Measurements from ENCODE around the gene MOV10. TPM values are rescaled to one million over a fixed set of nuclear protein-coding genes. Genes with fewer than 3 reads are reported as not detected.

MOV10 gene
- total RNA-seq = 10 to 100 TPM; 21.7 to 47.1 (median 36.1) TPM

- DNase-seq (ENCODE audit: low spot score) = no peak
- ATAC-seq (ENCODE audit: low FRiP score) = peak; percentile 58
- TF ChIP-seq CTCF (IDR thresholded peaks at IDR 0.05) = no peak
These were observed at the start of gene MOV10 for GRCh38 chr1:112674440-112674985. TSS of gene MOV10 (plus strand) at chr1:112674659. CDS start at chr1:112674913, 254 bp downstream.

GRCh38 chr1:112625696-112626095, 48.8 kb upstream of the MOV10 start:
- ATAC-seq (ENCODE audit: low FRiP score) = no peak
- no peak for DNase-seq (ENCODE audit: low spot score)
- TF ChIP-seq CTCF (IDR thresholded peaks at IDR 0.05) = no peak

GRCh38 chr1:112626193-112626592, 48.3 kb upstream of the MOV10 start:
- TF ChIP-seq CTCF (IDR thresholded peaks at IDR 0.05) = no peak
- DNase-seq (ENCODE audit: low spot score) (no peak), ATAC-seq (ENCODE audit: low FRiP score) (no peak)

GRCh38 chr1:112626887-112627286, 47.6 kb upstream of the MOV10 start:
- TF ChIP-seq CTCF (IDR thresholded peaks at IDR 0.05) = no peak
- DNase-seq (ENCODE audit: low spot score) (no peak), ATAC-seq (ENCODE audit: low FRiP score) (no peak)

- ATAC-seq (ENCODE audit: low FRiP score) (no peak), DNase-seq (ENCODE audit: low spot score) (no peak)
- TF ChIP-seq CTCF (IDR thresholded peaks at IDR 0.05) = no peak
These were observed 45.9 kb upstream of the MOV10 start for GRCh38 chr1:112628516-112628915.

- DNase-seq (ENCODE audit: low spot score) = no peak
- no peak for TF ChIP-seq CTCF (IDR thresholded peaks at IDR 0.05)
- no peak for ATAC-seq (ENCODE audit: low FRiP score)
These were observed 45.2 kb upstream of the MOV10 start for GRCh38 chr1:112629256-112629655.

GRCh38 chr1:112633628-112634027, 40.8 kb upstream of the MOV10 start:
- DNase-seq (ENCODE audit: low spot score) (no peak), ATAC-seq (ENCODE audit: low FRiP score) (no peak)
- no peak for TF ChIP-seq CTCF (IDR thresholded peaks at IDR 0.05)

All from omental fat pad (tissue), 4 donors.